ENCODE measurements around the gene C1GALT1.

DNA sequence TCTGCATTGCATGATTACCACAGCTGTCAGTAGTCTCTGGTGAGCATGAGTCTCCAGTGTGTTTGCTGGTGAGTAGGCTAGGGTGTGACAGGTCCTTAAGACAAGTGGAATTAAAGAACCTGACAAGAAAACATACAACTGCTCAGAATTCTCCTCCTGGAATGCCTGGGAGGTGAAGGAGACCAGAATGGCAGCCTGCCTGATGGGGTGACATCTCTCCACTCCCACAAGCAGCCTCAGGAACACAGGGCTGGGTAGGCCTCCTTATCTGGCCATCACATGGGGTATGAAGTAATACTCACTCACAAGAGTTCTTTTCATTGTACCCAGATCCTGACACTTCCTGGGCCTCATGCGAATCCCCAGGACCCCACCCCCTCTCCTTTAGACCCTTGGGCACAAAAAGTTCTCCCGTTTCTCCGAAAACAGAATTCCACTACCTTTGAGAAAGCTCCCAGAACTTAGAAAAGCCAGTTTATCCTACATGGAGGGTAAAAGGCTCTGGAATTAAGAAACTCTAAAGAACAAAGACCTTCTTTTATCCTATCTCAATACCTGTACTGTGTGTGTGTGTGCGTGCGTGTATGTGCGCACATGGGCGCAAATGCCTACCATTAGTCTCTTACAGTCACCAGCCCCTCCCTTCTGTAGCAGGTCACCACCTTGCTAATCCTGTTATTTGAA is 33.4 kb upstream of the C1GALT1 start:
- TF ChIP-seq POLR2AphosphoS5 (IDR thresholded peaks at IDR 0.05; ENCODE audit: insufficient read depth, low read depth, low read length) (no peak), CTCF (IDR thresholded peaks at IDR 0.05; ENCODE audit: extremely low read depth in 1 of 2, insufficient read depth in 1 of 2, low read depth in 1 of 2, low read length in 2 of 2) (no peak), POLR2A (IDR thresholded peaks at IDR 0.05; ENCODE audit: low read depth, low read length) (no peak), EZH2 (IDR thresholded peaks at IDR 0.05; ENCODE audit: borderline replicate concordance, low read depth, low read length, severe bottlenecking) (no peak), FOS (IDR thresholded peaks at IDR 0.05; ENCODE audit: borderline replicate concordance, insufficient read depth, low read length) (no peak), JUN (IDR thresholded peaks at IDR 0.05; ENCODE audit: borderline replicate concordance, insufficient read depth, insufficient read length, low read depth) (no peak), MYC (IDR thresholded peaks at IDR 0.05; ENCODE audit: low read depth, low read length) (no peak), GATA2 (IDR thresholded peaks at IDR 0.05; ENCODE audit: insufficient read depth, insufficient read length, low read depth, low read length) (no peak)
- TF ChIP-seq, protein P1, sequence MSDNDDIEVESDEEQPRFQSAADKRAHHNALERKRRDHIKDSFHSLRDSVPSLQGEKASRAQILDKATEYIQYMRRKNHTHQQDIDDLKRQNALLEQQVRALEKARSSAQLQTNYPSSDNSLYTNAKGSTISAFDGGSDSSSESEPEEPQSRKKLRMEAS (IDR thresholded peaks at IDR 0.05; ENCODE audit: insufficient read depth, insufficient read length) = no peak

Measured in endothelial cell of umbilical vein (primary cell).